ENCODE results near the gene CNTN4.

Gene CNTN4

GRCh38 chr3:2826036-2826435, 727.4 kb downstream of the CNTN4 start:
- Histone ChIP-seq H3K4me3 (replicated peaks; ENCODE audit: insufficient read depth, low read length) (no peak overlapping the region), H3K27me3 (ENCODE audit: insufficient read depth, poor library complexity, severe bottlenecking) (no peaks in the 10 kb centered on the region), H3K27ac (replicated peaks) (no peak overlapping the region)
- TF ChIP-seq SPI1 (IDR thresholded peaks at IDR 0.05; ENCODE audit: borderline replicate concordance, low read depth) (no peak), GABPA (IDR thresholded peaks at IDR 0.05; ENCODE audit: low read depth) (no peak), POLR2AphosphoS5 (IDR thresholded peaks at IDR 0.05; ENCODE audit: low read depth) (no peak)
- TF ChIP-seq, protein P1, sequence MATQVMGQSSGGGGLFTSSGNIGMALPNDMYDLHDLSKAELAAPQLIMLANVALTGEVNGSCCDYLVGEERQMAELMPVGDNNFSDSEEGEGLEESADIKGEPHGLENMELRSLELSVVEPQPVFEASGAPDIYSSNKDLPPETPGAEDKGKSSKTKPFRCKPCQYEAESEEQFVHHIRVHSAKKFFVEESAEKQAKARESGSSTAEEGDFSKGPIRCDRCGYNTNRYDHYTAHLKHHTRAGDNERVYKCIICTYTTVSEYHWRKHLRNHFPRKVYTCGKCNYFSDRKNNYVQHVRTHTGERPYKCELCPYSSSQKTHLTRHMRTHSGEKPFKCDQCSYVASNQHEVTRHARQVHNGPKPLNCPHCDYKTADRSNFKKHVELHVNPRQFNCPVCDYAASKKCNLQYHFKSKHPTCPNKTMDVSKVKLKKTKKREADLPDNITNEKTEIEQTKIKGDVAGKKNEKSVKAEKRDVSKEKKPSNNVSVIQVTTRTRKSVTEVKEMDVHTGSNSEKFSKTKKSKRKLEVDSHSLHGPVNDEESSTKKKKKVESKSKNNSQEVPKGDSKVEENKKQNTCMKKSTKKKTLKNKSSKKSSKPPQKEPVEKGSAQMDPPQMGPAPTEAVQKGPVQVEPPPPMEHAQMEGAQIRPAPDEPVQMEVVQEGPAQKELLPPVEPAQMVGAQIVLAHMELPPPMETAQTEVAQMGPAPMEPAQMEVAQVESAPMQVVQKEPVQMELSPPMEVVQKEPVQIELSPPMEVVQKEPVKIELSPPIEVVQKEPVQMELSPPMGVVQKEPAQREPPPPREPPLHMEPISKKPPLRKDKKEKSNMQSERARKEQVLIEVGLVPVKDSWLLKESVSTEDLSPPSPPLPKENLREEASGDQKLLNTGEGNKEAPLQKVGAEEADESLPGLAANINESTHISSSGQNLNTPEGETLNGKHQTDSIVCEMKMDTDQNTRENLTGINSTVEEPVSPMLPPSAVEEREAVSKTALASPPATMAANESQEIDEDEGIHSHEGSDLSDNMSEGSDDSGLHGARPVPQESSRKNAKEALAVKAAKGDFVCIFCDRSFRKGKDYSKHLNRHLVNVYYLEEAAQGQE (IDR thresholded peaks at IDR 0.05; ENCODE audit: insufficient replicate concordance, low read depth), result no peak
- TF ChIP-seq, protein P2, sequence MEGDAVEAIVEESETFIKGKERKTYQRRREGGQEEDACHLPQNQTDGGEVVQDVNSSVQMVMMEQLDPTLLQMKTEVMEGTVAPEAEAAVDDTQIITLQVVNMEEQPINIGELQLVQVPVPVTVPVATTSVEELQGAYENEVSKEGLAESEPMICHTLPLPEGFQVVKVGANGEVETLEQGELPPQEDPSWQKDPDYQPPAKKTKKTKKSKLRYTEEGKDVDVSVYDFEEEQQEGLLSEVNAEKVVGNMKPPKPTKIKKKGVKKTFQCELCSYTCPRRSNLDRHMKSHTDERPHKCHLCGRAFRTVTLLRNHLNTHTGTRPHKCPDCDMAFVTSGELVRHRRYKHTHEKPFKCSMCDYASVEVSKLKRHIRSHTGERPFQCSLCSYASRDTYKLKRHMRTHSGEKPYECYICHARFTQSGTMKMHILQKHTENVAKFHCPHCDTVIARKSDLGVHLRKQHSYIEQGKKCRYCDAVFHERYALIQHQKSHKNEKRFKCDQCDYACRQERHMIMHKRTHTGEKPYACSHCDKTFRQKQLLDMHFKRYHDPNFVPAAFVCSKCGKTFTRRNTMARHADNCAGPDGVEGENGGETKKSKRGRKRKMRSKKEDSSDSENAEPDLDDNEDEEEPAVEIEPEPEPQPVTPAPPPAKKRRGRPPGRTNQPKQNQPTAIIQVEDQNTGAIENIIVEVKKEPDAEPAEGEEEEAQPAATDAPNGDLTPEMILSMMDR (IDR thresholded peaks at IDR 0.05; ENCODE audit: insufficient read depth, low read length), result no peak
- no peak for DNase-seq (ENCODE audit: low read depth in 1 of 2, low spot score in 1 of 2)

DNA sequence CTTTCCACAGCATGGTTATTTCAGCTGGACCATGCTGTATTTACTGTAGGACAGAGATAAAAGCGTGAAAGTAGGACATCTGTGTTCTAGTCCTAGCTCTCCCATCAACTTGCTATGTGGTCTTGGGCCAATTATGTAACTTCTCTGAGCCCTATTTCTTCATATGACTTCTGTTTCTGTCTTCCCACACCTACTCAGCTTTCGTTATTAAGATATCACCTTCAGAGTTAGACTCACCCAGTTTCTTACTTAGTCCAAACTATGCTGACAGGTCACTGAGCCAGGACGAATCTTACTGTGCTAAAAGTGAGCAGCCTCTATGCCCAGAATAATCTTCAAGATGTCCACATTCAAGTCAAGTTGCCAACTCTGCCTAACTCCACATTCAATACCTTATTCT, 727.8 kb downstream of the CNTN4 start:
- Histone ChIP-seq H3K27ac (replicated peaks) (no peak overlapping the region), H3K27me3 (ENCODE audit: insufficient read depth, poor library complexity, severe bottlenecking) (no peaks in the 10 kb centered on the region), H3K4me3 (replicated peaks; ENCODE audit: insufficient read depth, low read length) (no peak overlapping the region)
- no peak for TF ChIP-seq SPI1 (IDR thresholded peaks at IDR 0.05; ENCODE audit: borderline replicate concordance, low read depth)
- TF ChIP-seq, protein P2 (IDR thresholded peaks at IDR 0.05; ENCODE audit: insufficient read depth, low read length), result no peak
- no peak for TF ChIP-seq POLR2AphosphoS5 (IDR thresholded peaks at IDR 0.05; ENCODE audit: low read depth)
- TF ChIP-seq, protein P1 (IDR thresholded peaks at IDR 0.05; ENCODE audit: insufficient replicate concordance, low read depth), result no peak
- no peak for TF ChIP-seq GABPA (IDR thresholded peaks at IDR 0.05; ENCODE audit: low read depth)
- no peak for DNase-seq (ENCODE audit: low read depth in 1 of 2, low spot score in 1 of 2)

DNA sequence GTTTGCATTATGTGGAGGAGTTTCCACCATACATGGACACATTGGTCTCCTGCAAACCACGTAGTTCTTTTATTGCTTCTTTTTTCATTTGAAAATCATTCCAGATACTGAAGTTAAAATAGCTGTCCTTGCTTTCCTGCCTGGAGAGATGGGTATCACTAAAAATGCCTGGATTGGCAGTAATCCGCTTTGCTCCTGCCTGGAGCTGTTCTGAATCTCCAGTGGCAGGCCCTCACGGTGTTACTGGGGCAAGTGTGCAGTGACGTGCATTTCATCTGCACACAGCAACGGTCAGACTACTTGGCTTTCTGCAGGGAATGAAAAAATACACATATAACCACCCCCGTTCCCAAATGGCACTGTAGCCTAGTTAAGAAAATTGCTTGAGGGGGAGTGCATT, 738.6 kb downstream of the CNTN4 start:
- no peak overlapping the region for H3K4me3 ChIP-seq (replicated peaks; ENCODE audit: insufficient read depth, low read length)
- TF ChIP-seq SPI1 (IDR thresholded peaks at IDR 0.05; ENCODE audit: borderline replicate concordance, low read depth), result no peak
- TF ChIP-seq, protein P2 (IDR thresholded peaks at IDR 0.05; ENCODE audit: insufficient read depth, low read length), result no peak
- no peak for TF ChIP-seq POLR2AphosphoS5 (IDR thresholded peaks at IDR 0.05; ENCODE audit: low read depth)
- no peak for TF ChIP-seq GABPA (IDR thresholded peaks at IDR 0.05; ENCODE audit: low read depth)
- TF ChIP-seq, protein P1 (IDR thresholded peaks at IDR 0.05; ENCODE audit: insufficient replicate concordance, low read depth), result no peak
- H3K27me3 ChIP-seq (ENCODE audit: insufficient read depth, poor library complexity, severe bottlenecking), result no peaks in the 10 kb centered on the region
- DNase-seq (ENCODE audit: low read depth in 1 of 2, low spot score in 1 of 2), result no peak
- no peak overlapping the region for H3K27ac ChIP-seq (replicated peaks)
